ENCODE results near the gene TRIM3.
A peak's percentile ranks its signal among the peaks of the same experiment; 100 is the strongest.
"Not testable (repeated sequence)": the region's sequence is repeated elsewhere in the genome, so short reads cannot be mapped to it uniquely, and the experiment has no call there.

Gene TRIM3

DNA sequence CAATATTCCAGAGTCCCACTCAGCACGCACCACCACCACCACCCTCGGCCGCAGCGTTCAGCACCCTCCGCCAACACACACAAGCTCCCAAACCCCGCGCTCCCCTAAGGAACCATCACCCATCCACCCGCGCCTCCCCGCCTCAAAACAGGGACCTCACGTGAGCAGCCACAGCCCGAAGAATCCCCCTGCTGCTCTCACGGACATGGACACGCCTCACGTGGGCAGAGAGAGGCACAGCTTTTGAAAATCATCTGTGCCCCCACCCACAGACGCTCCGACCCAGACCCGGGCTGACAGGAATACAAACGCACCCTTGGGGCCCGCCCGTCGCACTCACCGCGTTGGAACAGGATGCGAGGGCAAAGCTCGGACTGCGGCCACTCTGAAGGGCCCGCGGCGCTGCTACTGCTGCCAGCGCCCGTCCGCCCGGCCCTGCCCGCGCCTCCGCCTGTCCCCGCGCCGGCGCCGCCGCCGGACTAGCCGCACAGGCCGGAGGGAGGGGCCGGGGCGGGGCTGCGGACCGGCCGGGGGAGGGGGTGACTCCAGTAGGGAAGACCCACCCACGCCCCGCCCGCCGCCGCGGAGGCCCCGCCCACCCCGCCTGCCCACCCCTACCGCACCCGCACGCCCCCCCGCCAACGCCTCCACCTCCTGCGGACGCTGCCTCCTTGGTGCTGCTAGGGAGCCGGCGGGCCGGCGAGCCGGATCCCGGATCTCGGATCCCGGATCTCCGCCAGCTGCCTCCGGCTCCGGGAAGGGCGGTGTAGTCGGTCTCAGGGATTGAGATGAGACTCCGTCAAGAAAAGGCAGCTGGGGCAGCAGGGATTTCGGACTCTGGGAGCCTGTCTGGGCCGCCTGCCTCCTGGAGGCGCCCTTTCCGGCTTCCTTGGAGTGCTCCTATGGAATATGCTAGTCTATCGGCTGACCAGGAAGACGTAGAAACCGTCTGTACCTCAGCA lies at the start of gene TRIM3:
Gene TRIM3 (minus strand): TSS at position 491 of the 962 bp plus-strand sequence. CDS start 8,246 bp downstream, outside the sequence.
- DNase-seq: peak; percentile 83

DNA sequence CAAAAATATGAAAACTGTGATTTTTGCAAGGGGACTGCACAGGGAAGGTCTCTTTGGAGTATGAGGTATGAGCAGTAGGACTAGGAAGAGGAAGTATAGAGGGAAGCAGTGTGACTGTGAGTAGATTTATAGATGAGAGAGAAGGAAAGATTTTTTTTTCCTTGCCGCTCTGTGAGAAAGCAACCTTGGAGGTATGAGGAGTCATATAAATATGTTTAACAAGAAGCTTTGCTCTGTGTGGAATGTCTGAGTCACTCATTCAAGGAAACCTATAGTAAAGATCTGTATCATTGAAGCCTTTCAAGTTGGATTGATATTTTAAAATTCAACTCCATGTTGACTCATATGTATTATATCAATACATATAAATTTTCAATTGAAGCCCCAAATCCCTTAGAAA lies 49.5 kb upstream of the TRIM3 start:
- DNase-seq: no peak

DNA sequence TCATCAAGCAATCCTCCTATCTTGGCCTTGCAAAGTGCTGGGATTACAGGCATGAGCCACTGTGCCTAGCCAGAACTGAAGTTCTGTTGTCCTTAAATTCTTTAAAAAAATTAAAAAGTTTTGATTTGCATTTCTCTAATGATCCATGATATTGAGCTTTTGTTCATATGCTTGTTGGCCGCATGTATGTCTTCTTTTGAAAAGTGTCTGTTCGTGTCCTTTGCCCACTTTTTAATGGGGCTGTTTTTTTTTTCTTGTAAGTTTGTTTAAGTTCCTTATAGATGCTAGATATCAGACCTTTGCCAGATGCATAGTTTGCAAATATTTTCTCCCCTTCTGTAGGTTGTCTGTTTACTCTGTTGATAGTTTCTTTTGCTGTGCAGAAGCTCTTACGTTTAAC lies 48.2 kb upstream of the TRIM3 start:
- DNase-seq: not testable (repeated sequence)

DNA sequence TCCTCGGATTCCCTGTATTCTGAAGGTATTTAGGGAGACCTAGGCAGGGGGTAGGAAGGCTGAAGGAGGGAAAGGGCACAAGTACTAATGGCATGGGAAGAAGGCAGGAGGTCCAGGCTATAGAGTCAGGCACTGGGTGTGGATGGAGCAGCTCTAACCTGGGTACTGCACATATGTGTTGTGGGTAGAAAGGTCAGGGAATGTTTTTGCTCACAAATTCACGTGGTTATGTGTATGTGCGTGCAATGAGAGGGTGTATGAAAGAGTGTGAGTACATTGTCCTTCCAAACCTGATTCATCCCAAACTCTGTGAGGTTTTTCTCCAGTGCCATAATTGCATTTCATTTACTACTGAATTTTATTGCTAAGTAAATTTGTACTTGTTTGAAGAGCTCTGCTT lies 46.5 kb upstream of the TRIM3 start:
- DNase-seq: no peak

DNA sequence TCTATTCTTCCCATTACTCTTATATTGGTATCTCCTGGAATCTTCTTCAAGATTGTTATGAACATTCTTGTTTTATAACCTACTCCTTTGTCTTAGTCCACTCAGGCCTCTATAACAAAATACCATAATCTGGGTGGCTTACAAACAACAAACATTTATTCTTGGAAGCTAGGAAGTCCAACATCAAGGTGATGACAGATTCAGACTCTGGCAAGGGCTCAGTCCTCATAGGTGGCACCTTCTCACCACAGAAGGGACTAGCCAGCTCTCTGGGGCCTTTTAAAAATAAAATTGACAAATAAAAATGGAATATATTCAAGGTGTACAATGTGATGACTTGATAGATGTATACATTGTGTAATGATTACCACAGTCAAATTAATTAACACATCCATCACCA lies 43.1 kb upstream of the TRIM3 start:
- DNase-seq: no peak

DNA sequence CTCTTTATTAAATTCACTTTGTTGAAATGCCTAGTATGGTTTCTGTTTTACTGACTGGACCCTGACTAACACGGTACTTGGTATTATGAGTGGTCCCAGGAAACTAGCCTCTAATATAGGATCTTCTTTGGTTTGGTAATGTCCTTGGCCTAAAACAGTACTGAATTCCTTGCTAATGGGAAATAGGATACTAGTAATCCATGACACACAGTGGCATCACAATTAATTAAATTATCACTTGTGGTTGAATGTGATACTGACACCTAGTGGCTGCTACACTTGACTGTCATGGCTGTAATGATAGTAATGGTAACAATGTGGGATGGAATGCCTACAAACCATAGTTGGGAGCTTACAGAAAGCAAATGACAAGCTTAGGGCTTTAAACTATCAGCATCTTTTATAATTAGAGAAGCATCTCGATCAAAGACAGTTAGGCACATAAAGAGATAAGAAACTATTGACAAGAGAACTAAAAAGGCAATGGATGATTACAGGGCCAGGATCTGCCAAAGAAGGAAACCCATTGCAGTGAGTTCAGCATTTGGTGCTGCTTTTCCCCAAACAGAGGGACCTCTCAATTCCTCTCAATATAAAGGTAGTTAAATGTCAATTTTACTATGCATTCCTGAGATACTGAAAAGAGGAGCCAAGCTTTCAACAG lies 32.0 kb upstream of the TRIM3 start:
- peak; percentile 83 for DNase-seq

DNA sequence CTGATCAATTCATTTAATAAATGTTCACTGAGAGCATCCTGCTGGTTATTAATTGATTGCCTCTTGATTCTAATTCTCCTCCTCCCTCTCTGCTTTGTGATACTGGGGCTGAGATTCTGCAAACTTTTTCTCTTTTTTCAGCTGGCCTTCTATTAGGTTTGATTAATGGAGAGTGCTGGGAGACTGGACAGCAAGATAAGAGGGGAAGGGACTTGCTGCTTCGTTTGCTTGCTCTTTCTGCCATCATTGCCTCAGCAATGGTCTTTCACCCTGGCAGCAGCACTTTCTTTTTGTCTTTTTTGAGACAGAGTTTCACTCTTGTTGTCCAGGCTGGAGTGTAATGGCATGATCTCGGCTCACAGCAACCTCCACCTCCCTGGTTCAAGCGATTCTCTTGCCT lies 30.4 kb upstream of the TRIM3 start:
- DNase-seq: no peak

DNA sequence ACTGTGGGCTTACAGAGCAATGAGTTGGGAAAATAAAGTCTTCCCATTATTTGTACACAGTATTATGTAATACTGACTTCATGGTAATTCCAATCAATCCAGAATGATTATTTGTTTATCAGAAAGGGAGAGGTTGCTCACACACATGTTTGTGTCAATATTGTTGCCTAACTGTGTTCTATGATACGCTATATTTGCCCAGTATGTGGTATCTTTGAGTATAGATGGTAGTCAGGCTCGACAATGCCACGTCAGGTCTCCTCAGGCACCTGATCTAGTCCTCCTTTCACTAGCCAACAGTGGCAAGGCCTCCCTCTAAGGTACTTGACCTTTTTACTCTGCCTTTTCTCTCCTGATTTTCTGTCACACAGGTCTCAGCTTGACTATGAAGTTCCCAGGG lies 28.6 kb upstream of the TRIM3 start:
- no peak for DNase-seq

DNA sequence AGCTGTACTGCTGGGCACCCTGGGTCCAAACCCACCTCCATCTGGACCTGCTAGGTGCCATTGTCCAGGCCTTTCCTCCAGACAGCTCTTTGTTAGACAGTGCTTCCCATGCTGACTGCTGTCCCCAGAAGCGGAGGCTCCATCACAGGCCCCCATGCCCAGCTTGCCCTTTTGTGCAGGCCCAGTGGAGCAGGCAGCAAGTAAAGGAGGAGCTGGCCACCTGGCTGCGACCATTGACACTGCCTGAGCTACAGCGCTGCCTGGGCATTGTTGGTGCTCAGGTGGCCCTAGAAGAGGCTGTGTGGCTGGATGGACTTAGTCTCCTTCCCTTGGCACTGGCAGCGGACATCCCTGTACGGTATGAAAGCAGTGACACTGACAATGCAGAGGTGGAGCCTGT lies 24.8 kb upstream of the TRIM3 start:
- no peak for DNase-seq

DNA sequence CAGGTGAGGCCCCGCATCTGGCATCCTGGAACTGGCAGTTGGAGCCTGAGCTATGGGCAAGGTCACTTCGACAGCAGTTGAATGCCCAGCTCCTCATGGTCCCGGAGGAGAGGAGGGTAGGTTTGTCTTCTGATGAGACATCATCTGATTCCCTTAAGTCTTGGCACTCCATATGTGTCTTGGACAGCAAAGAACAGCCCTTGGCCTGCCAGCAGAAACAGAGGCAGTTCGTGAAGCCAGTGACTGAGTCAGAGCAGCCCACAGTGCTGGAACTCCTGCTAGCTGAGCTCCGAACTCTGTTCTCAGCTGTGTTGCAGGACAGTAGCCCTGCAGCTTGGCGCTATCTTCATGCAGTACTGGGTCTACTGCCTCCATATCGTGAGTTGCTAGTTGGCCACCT lies 24.4 kb upstream of the TRIM3 start:
- DNase-seq: no peak

DNA sequence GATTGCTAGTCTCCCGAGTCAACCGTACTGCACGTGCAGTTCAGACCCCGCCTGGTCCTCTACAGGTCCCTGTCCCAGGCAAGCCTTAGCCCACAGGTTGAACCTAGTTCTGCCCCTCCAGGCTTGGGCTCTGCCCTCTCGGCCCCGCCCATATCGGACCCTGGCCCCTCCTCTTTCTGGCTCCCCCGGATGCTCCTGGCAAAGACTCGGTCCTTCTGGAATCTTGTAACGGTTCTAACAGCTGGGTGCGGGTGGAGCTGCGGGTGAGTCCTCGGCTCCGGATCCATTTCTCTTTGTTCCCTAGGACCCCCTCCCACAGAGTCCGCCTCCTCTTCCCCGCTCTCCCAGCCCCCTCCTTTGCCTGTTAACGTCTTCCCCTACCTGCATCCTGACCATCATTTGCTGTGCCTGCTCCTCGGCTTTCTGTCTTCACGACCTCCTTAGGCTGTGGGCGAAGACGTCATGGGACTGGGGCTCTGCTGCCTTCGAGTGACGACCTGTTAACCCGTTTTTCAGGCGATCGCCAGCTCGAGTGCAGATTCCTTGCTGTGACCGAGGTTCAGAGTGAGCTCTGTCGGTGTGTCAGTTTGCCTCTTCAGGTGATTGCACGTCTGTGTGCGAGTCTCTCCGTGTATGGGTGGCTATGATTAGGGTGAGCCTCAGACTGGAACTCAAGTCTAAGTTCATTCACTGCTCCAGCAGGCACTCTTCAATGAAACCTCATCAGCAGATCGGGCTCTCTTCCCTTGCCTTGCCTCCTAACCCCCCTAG lies 23.5 kb upstream of the TRIM3 start, which contains the start of gene DNHD1:
Gene DNHD1 (plus strand): TSS at position 212 of the 771 bp plus-strand sequence. CDS start 936 bp downstream, outside the sequence.
- DNase-seq: no peak

DNA sequence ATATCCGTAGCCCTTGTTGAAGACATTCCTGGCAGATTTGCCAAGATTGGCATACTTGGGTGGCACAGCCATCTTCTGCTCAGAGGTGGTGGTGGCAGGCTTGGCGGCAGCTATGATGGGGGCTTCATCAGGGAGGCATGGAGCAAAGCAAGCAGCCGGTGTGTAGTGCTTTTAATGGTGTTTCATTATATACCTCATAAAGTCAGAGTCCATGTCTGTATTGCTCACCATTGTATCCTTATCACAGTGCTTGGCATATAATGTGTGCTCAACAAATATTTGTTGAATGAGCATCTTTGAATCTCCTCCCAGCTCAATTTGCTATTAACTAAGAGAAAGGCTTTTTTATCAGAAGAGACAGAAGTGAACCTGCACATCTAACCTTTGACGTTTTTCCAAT lies 15.6 kb upstream of the TRIM3 start:
- DNase-seq: no peak

DNA sequence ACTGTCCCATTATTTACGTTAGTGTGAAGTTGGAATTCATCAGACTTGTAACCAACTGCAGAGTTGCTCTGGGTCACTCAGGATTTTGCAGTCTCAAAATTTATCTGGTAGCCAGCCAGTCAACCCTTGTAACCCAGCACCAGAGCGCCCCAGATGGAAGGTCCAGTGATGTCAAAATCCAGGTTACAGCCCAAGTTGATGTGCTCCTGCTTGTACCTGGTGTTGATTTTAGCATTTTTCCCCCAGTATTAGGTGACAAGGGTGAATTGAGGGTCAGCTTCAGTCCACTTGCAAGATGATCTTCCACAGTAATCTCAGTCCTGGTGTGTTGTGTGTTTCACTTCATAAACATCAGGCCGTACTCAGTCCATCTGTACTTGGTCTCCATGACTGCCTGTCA lies 15.1 kb upstream of the TRIM3 start:
- DNase-seq: no peak

DNA sequence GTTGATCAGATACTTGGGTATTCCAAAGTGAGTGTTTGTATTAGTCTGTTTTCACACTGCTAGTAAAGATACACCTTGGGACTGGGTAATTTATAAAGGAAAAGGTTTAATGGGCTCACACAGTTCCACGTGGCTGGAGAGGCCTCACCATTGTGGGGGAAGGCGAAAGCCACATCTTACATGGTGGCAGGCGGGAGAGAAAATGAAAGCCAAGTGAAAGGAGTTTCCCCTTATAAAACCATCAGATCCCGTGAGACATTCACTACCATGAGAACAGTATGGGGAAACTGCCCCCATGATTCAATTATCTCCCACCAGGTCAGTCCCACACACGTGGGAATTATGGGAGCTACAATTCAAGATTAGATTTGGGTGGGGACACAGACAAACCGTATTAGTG lies 14.6 kb upstream of the TRIM3 start:
- no peak for DNase-seq

DNA sequence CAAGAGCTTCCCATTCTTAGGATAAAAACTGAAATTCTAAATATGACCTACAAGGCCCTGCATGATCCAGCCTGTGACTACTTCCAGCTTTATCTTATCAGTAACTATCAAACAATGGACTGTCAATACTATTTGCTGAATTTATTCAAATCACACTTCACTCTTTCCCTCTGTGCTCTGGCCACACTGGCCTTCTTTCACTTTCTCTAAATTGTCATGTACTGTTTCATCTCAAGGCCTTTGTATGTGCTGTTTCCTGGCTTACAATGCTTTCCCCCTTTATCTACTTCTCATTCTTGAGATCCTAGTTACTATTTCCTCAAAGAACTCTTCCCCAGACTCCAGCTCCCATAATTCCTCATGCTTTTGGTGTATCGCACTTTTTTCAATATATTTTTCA lies 13.2 kb upstream of the TRIM3 start:
- no peak for DNase-seq

DNA sequence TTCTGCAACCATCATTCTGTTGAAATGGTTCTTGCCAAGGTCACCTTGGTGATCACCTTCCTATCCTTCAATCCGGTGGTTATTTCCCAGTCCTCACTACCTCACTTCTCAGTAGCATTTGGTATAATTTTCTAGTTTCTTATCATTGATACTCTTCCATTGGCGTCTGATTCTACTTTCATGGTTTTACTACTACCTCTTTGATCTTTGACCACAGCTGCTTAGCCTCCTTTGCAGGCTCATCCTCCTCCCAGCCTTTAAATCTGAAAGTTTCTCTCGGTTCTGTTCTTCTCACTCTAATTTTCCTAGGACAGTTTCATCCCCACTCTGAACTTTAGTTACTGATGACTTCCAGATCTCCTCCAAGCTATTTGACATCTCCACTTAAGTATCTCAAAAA lies 12.5 kb upstream of the TRIM3 start:
- DNase-seq: no peak

DNA sequence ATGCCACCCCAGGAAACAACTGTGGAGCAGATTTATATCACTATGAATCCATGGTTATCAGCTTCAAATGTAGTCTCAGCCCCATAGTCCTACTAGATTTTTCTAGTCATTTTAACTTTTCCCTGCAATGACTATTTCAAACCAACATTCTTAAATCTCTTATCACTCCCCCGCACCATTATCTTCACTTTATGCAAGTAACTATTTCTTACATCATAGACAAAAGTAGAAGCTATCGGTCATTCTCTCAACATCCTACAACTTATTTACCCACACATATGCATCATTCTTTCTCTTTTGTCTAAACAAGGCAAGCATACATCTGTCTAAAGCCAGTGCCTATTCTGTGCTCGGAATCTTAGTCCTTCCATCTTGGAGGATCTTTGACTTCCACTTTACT lies 11.9 kb upstream of the TRIM3 start:
- DNase-seq: no peak

DNA sequence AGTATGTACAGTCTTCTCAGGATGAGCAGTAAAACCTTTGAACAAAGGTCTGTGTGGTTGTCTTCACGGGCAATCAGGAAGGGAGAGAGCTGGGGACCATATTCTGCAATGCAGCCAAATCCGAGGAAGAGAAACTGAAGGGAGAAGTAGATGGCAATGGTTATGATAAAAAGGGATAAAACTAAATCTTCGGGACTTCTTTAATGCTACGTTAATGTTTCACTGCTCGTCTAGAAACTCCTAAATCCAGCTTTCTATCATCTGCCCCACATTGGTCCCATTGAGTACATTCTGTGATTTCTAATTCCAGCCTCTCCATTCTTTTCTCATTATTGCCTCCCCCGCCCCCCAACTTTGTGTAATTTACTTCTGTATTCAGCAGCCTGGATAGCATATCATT lies 9.3 kb upstream of the TRIM3 start:
- no peak for DNase-seq

DNA sequence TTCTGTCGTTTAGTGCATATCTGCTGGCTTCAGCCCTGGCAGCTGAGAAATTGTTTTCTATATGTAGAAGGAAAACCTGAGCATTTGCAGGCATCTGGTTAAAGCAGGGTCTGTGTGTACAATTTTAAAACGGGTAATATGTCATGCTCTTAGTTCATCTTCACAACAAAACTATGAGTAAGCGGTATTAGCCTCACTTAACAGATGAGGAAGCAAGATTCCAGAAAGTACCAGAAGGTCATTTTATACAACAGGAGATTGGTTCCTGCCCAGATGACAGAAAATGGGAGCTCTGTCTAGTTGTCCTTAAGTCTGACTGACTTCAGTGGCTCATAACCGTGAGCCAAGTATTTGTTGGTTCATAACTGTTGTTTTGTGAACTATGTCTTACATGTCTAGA lies 8.7 kb upstream of the TRIM3 start:
- DNase-seq: no peak

DNA sequence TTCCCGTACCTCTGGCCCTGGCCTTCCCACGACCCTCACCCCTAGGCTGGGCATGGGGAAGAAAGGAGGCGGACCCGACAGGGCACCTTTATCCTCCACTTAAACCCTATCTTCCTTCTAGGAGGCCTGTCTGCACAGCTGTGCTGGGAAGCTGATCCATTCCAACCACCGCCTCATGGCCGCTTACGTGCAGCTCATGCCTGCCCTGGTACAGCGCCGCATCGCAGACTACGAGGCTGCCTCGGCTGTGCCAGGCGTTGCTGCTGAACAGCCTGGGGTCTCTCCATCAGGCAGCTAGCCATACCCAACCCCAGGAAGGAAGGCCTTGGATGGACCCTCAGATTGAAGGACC lies 8.2 kb upstream of the TRIM3 start:
- peak; percentile 18 for DNase-seq

DNA sequence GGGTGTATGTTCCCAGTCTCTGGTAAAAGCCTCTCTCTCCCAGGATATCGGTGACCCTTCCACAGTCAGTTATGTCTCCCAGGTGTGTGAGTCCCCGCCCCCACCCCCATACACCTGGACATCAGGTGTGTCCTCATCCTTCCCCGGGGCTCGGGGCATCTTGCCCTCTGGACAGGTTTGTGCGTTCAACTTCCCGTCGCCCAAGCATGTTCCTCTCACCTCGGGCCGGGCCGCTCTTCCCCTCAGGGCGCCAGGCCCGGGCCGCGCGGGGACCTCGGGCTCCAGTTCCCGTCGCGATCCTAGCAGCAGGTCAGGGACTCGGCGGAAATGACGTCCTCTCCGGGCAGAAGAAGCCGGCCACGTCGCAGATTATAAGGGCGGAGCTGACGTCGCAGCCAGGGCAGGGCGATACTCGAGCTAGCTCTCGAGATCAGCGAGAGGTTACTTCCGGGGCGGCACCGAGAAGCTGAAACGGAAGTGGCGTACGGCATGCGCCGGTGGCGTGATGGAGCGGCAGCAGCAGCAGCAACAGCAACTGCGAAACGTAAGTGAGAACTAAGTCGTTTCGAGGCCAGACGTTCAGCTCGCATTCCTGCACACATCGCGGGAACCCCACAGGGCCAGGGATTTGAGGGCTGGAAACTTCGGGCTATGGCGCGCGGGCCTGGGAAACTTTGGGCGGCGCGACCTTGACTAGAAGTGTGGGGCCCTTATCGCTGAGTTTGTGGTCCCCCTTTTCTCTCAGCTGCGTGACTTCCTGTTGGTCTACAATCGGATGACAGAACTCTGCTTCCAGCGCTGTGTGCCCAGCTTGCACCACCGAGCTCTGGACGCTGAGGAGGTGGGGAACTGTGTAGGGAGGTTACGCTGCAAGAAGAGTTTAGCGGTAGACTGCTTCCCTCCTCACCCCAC lies 7.5 kb upstream of the TRIM3 start, which contains the start of the genes ARFIP2 and TIMM10B:
Gene ARFIP2 (minus strand): TSS at position 320 of the 912 bp plus-strand sequence. CDS start 910 bp downstream, outside the sequence.
Gene TIMM10B (plus strand): TSS at position 490 of the 912 bp plus-strand sequence. CDS start 16 bp downstream, at position 506.
- peak; percentile 99 for DNase-seq

DNA sequence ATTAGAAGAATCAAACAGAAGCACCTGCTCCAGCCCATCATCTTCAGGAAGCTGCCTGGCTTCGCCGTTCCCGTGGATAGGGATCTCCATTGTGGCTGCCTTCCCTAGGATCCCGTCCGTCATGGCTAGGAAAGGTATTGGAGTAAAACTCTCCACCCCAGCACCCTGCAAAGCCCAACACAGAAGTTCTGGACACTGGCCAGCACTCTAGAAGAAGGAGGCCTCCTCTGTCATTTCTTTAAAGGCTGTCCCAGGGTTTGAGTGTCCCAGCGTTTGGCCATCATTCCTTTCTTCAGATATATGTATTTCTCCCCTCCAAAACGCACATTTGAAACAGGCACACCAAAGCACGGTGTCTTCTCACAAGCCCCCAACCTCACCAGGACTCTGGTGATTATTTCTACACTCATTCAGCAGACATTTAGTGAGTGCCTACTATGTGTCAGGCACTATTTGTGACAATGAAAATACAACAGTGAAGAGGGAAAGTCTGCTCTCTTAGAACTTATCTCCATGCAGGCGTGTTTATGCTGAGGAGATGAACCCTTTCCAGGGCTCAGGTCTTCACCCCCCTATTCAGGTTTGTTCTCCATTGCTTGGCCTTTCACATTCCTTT lies 6.7 kb upstream of the TRIM3 start:
- DNase-seq: peak; percentile 23

All from hematopoietic multipotent progenitor cell treated with erythropoietin and hydrocortisone succinate and interleukin-3 and kit ligand, for 6 days (in vitro differentiated cells).